Glomerular visceral epithelial cell (primary cell): Measurements from ENCODE around the gene LUZP1.

Experiments
- DNase-seq: peaks from one replicate; pipeline ENCODE4 v3.0.0-alpha.2; 2016; ENCODE audit errors: extremely low spot score

The LUZP1 gene

GRCh38 chr1:23116921-23117699, 51.5 kb downstream of the LUZP1 start:
- peak; percentile 40 for DNase-seq

- DNase-seq = no peak
These were observed 52.3 kb downstream of the LUZP1 start for GRCh38 chr1:23116216-23116836.

GRCh38 chr1:23114424-23115079, 54.1 kb downstream of the LUZP1 start:
- DNase-seq = no peak

- no peak for DNase-seq
These were observed 56.8 kb downstream of the LUZP1 start for GRCh38 chr1:23111600-23112535.

GRCh38 chr1:23110391-23110790, 58.3 kb downstream of the LUZP1 start:
- DNase-seq = no peak

GRCh38 chr1:23108918-23109533, 59.6 kb downstream of the LUZP1 start:
- DNase-seq = no peak

GRCh38 chr1:23103001-23103889, 65.4 kb downstream of the LUZP1 start:
- DNase-seq = no peak

GRCh38 chr1:23102289-23102688, 66.4 kb downstream of the LUZP1 start:
- peak; percentile 37 for DNase-seq

- DNase-seq = no peak
These were observed 66.8 kb downstream of the LUZP1 start for GRCh38 chr1:23101887-23102286.

- no peak for DNase-seq
These were observed 67.4 kb downstream of the LUZP1 start for GRCh38 chr1:23101101-23101827.

- peak; percentile 97 for DNase-seq
These were observed 68.4 kb downstream of the LUZP1 start for GRCh38 chr1:23100074-23100748.

- no peak for DNase-seq
These were observed 69.5 kb downstream of the LUZP1 start for GRCh38 chr1:23099171-23099536.

GRCh38 chr1:23098463-23099170, 70.0 kb downstream of the LUZP1 start:
- peak; percentile 78 for DNase-seq

- no peak for DNase-seq
These were observed 71.3 kb downstream of the LUZP1 start for GRCh38 chr1:23097316-23097715.

- no peak for DNase-seq
These were observed 76.2 kb downstream of the LUZP1 start for GRCh38 chr1:23092447-23092846.

- DNase-seq = no peak
These were observed 77.1 kb downstream of the LUZP1 start for GRCh38 chr1:23091545-23091944.

GRCh38 chr1:23090056-23090455, 78.6 kb downstream of the LUZP1 start:
- no peak for DNase-seq

- DNase-seq = no peak
These were observed 80.6 kb downstream of the LUZP1 start for GRCh38 chr1:23088027-23088426.
